HG03108 (cell line): ENCODE results near the gene KCNMA1.

Experiments used
- ATAC-seq: cut with Tn5 transposase; IDR thresholded peaks from one replicate; pipeline ENCODE4 v1.9.1; 2021; ENCODE audit warnings: moderate library complexity; ENCODE audit not compliant: unreplicated experiment

Gene KCNMA1

GRCh38 chr10:77461636-77462296, 175.8 kb downstream of the KCNMA1 start:
- ATAC-seq = no peak

GRCh38 chr10:77459905-77460304, 177.7 kb downstream of the KCNMA1 start:
- ATAC-seq = no peak

- no peak for ATAC-seq
Observed at GRCh38 chr10:77458986-77459590, 178.5 kb downstream of the KCNMA1 start.

GRCh38 chr10:77457721-77458120, 179.9 kb downstream of the KCNMA1 start:
- no peak for ATAC-seq

- no peak for ATAC-seq
Observed at GRCh38 chr10:77457266-77457665, 180.3 kb downstream of the KCNMA1 start.

DNA sequence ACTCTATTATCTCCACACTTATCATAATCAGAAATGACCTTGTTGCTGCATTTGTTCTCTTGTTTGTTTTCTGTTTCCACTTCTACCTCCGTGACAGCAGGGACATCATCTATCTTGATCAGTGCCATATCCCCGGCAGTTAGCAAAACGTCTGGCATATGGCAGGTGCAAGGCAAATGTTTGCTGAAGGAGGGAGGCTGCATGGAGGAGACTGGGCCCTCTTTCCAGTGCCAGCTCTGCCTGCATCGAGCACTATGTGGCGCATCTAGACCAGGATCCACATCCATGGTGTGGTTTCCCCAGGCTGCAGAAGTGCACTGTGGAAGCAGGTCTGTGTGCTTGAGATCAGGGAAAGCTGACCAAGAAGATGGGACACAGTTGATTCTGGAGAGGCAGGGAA, 181.2 kb downstream of the KCNMA1 start:
- no peak for ATAC-seq

DNA sequence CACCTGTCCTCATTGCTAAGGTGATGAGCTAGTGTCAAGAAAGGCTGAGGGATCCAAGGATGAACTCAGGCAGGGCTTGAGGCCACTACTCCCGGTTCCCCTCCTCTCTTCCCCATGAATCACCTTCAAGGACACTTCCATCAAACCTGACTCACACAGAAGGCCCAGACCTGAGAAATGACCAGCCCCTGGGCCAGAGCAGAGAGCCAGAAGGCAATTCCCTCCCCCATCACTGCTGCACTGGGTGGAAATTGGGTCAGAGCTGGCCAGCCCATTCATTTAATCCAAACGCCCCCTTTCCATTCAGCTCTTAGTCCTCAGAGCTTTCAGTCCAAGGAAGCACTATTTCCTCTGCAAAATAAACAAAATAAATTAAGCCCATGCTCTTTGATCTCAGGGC, 182.0 kb downstream of the KCNMA1 start:
- ATAC-seq = no peak

DNA sequence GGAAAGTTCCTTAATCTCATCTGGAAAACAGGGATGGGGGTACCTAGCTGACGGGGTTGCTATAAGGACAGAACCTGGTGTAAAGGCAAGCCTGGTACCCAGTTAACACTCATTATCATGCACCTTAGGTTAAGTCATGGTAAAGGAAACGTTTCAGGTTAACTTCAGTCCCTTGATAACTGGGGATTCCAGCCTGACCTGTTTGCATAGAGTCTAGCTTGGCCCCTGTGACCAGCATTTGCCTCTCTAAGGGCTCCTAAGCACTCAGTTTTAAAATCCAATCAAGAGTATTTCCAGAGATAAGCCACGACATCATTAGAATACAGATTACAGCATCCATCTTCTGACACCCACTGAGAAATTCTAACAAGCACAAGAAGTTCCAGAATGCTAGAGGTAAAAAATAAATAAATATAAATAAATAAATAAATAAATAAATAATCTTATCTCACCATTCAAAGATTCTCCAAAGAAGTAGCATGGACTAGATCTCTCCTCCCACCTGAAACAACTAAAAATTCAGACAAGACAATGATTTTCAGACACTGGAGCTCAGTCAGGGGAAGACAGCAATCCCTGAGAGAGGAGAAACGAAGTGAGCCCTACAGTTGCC, 184.6 kb downstream of the KCNMA1 start:
- ATAC-seq = no peak

DNA sequence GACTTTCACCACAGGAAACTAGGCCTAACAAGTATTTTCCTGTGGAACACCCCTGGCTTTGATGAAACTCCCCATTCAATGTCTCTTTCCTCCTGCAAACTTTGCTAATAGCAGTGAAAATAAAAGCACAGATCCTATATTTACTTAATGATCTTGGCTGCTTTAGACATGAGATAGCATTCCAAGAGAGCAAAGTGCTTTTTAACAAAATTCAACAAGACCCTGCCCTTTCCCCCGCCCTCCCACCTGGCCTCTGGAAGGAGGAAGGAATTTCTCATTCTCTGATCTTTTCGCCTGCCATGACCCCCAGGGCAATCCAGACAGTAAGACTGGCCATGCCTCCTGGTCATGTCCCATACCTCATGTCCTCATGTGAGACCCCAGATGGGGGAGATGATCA, 185.7 kb downstream of the KCNMA1 start:
- ATAC-seq = no peak

DNA sequence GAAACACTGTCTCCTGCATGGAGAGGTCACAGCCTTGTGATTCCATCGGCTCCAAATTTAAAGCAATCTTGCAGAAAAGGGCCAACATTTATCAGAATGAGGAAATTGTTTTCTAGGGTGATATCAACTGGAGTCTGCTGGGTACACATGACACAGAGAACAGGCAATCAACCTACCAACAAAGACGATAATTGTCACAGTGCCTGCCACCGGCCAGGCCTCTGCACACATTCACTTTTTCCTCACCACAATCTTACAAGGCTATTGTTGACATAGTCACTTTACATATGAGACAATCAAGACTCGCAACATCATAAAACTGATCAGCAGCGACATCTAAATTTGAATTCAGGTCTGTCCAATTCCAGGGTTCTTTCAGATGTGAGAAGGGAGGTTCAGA, 189.4 kb downstream of the KCNMA1 start:
- no peak for ATAC-seq

DNA sequence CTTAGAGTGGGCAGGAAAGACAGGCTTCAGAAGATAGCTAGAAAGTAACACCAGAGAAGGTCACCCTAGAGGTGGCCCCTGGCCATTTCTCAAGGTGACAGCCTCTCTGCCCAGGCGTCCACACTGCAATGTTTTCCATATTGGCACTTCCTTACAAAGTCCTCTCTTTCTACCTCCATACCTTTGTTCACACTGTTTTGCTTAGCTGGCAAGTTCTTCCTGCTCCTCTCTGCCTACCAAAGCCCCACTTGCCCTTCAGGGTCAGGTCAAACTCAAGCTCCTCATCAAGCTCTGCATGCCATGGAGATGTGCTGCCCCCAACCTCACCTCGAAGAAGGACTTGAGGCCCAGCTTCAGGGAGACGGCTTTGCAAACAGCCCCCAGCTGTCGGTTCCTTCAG, 190.9 kb downstream of the KCNMA1 start:
- no peak for ATAC-seq

GRCh38 chr10:77445547-77445946, 192.1 kb downstream of the KCNMA1 start:
- ATAC-seq = no peak

GRCh38 chr10:77444041-77444440, 193.6 kb downstream of the KCNMA1 start:
- ATAC-seq = no peak

- no peak for ATAC-seq
Observed at GRCh38 chr10:77442699-77443189, 194.9 kb downstream of the KCNMA1 start.

- ATAC-seq = no peak
Observed at GRCh38 chr10:77441353-77442166, 196.0 kb downstream of the KCNMA1 start.

GRCh38 chr10:77436257-77436975, 201.2 kb downstream of the KCNMA1 start:
- no peak for ATAC-seq

DNA sequence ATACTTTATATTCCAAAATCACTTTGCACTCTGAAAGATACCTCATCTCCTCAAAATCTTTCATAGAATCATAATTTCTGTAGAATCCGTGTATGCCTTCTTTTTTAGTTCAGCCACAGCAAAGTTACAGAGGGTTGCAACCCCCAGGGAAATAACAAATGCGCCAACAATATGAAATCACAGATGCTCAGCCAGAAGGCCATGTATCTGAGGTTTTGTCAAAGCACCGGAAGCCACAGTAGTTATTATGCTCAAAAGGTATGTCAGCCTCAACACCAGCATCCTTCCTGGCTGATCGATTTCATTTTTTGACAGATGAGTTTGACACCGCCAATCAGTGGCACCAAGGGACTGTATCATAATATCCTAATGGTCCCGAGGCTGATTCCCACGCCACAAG, 204.1 kb downstream of the KCNMA1 start:
- no peak for ATAC-seq

- ATAC-seq = no peak
Observed at GRCh38 chr10:77431980-77432797, 205.4 kb downstream of the KCNMA1 start.

DNA sequence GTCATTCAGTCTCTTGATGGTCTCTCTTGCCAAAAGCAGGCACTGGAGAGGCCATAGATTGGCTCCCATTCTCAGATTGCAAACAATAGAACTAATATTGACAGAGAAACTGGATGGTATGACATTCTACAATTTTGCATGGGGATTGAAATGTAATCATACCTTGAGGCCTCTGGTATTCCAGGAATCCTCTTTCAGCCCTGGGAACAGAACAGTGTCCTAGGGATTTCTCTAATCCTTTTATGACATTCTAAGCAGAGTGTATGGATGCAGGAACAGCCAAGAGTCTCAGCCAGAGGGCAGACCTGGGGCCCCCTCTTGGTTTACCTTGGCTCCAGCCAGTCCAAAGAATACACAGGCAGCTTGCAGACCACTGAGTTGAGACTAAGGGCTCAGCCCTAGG, 206.4 kb downstream of the KCNMA1 start:
- no peak for ATAC-seq

DNA sequence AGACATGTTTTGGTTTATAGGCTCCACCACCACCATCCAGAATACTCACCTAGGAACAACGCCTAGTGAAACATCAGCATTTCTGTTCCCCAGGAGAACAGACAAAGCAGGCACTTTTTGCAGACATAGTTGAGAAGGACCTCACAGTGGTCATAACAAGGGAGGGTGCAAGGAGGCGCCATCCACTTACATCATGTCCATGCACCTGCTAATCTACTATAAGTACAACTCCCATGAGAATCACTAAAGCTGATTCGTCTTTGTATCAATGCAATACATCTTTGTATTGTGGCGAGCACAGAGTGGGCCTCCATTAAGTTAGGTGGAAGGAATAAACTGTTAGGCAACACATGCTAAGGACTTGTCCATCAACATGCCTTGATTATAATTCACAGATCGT, 207.1 kb downstream of the KCNMA1 start:
- no peak for ATAC-seq
